ENCODE measurements around the gene GALE. TPM values are rescaled to one million over a fixed set of nuclear protein-coding genes. Genes with fewer than 3 reads are reported as not detected.

The GALE gene
- total RNA-seq, 4 donors from 2014 or later: 28.5 to 166 (median 124) TPM

- peak; percentile 27 for DNase-seq
- WGBS, 2 donors (ENCODE audit: low coverage in 1 of 2): 20 to 24% methylated on average over 13 to 19 of the region's 19 CpGs
Measured at GRCh38 chr1:23801338-23801748, 789 bp upstream of the GALE start.

GRCh38 chr1:23799570-23800399 lies 769 bp downstream of the GALE start:
- H3K27ac ChIP-seq: peak overlapping the region; percentile 91 to 96 (median 94)
- no peaks in the 10 kb centered on the region for H3K9me3 ChIP-seq
- WGBS, 2 donors (ENCODE audit: low coverage in 1 of 2): 2% methylated on average over 22 of the region's 48 CpGs; no CpG with 5 or more reads in 1 of the 2 donors
- TF ChIP-seq POLR2A (IDR thresholded peaks at IDR 0.05): peak; percentile 91
- peak; percentile 80 to 96 (median 92) for TF ChIP-seq POLR2AphosphoS5 (IDR thresholded peaks at IDR 0.05)
- TF ChIP-seq EP300 (IDR thresholded peaks at IDR 0.05; ENCODE audit: low read depth): no peak
- peak overlapping the region; percentile 40 to 87 (median 85) for H3K4me3 ChIP-seq
- H3K27me3 ChIP-seq: no peaks in the 10 kb centered on the region
- in situ Hi-C loops (cut with MboI; ENCODE audit: low pct_ligation_motif_present in 1 of 4, low pct_unique_long_range_greater_than_20kb in 1 of 4, low sequenced_read_pairs in 3 of 4) (loop anchor here in 2 of 4 donors (10.0 to 25.0 kb wide), 2 partner anchors 65 to 113 kb away; partner anchors contain the start of genes CNR2 (in 1 of the 2) and FUCA1 (in 1 of the 2)), intact Hi-C loops (cut with DNase I; ENCODE audit: low total_unique reads) (loop anchor here (10.0 kb wide), 1 partner anchor 65 kb away; the partner anchor contains the start of gene FUCA1)
- no peaks in the 10 kb centered on the region for H3K36me3 ChIP-seq
- peak; percentile 88 for DNase-seq
- H3K4me1 ChIP-seq: peaks cover 14 to 40% (median 28%) of the 10 kb centered on the region in 4 donors

More at GRCh38 chr1:23801338-23801748, 789 bp upstream of the GALE start:
- peak overlapping the region; percentile 91 to 96 (median 94) for H3K27ac ChIP-seq
- peaks cover 14 to 36% (median 27%) of the 10 kb centered on the region in 4 donors for H3K4me1 ChIP-seq
- in situ Hi-C loops (cut with MboI; ENCODE audit: low pct_ligation_motif_present in 1 of 4, low pct_unique_long_range_greater_than_20kb in 1 of 4, low sequenced_read_pairs in 3 of 4): loop anchor here in 2 of 4 donors (10.0 to 25.0 kb wide), 2 partner anchors 63 to 111 kb away; partner anchors contain the start of genes CNR2 (in 1 of the 2) and FUCA1 (in 1 of the 2)
- no peaks in the 10 kb centered on the region for H3K27me3 ChIP-seq
- no peaks in the 10 kb centered on the region for H3K36me3 ChIP-seq
- intact Hi-C loops (cut with DNase I; ENCODE audit: low total_unique reads): loop anchor here (10.0 kb wide), 1 partner anchor 63 kb away; the partner anchor contains the start of gene FUCA1
- peak overlapping the region; percentile 64 to 87 (median 85) for H3K4me3 ChIP-seq
- no peaks in the 10 kb centered on the region for H3K9me3 ChIP-seq
- TF ChIP-seq POLR2AphosphoS5 (IDR thresholded peaks at IDR 0.05) (no peak), EP300 (IDR thresholded peaks at IDR 0.05; ENCODE audit: low read depth) (no peak)

GRCh38 chr1:23799255-23799569 lies 1.3 kb downstream of the GALE start:
- no peaks in the 10 kb centered on the region for H3K9me3 ChIP-seq
- H3K4me3 ChIP-seq: peak overlapping the region in 2 of 4 donors; percentile 84 to 86
- in situ Hi-C loops (cut with MboI; ENCODE audit: low pct_ligation_motif_present in 1 of 4, low pct_unique_long_range_greater_than_20kb in 1 of 4, low sequenced_read_pairs in 3 of 4) (no loop called here), intact Hi-C loops (cut with DNase I; ENCODE audit: low total_unique reads) (no loop called here)
- no peak for TF ChIP-seq EP300 (IDR thresholded peaks at IDR 0.05; ENCODE audit: low read depth)
- TF ChIP-seq POLR2AphosphoS5 (IDR thresholded peaks at IDR 0.05): no peak
- no peak for TF ChIP-seq POLR2A (IDR thresholded peaks at IDR 0.05)
- WGBS, 2 donors (ENCODE audit: low coverage in 1 of 2): 53% methylated on average over 7 of the region's 7 CpGs; no CpG with 5 or more reads in 1 of the 2 donors
- no peaks in the 10 kb centered on the region for H3K27me3 ChIP-seq
- H3K36me3 ChIP-seq: no peaks in the 10 kb centered on the region
- peak overlapping the region; percentile 91 to 96 (median 94) for H3K27ac ChIP-seq
- H3K4me1 ChIP-seq: peaks cover 14 to 40% (median 29%) of the 10 kb centered on the region in 4 donors
- DNase-seq: no peak

- TF ChIP-seq EP300 (IDR thresholded peaks at IDR 0.05; ENCODE audit: low read depth) (no peak), POLR2A (IDR thresholded peaks at IDR 0.05) (no peak), CTCF (IDR thresholded peaks at IDR 0.05) (no peak), POLR2AphosphoS5 (IDR thresholded peaks at IDR 0.05) (no peak)
- H3K36me3 ChIP-seq: no peaks in the 10 kb centered on the region
- H3K27me3 ChIP-seq: no peaks in the 10 kb centered on the region
- H3K4me1 ChIP-seq: peaks cover 14 to 42% (median 32%) of the 10 kb centered on the region in 4 donors
- peak overlapping the region in 1 of 4 donors; percentile 86 for H3K4me3 ChIP-seq
- no peaks in the 10 kb centered on the region for H3K9me3 ChIP-seq
- WGBS, 2 donors (ENCODE audit: low coverage in 1 of 2): 85% methylated on average over 11 of the region's 12 CpGs; no CpG with 5 or more reads in 1 of the 2 donors
- intact Hi-C loops (cut with DNase I; ENCODE audit: low total_unique reads) (no loop called here), in situ Hi-C loops (cut with MboI; ENCODE audit: low pct_ligation_motif_present in 1 of 4, low pct_unique_long_range_greater_than_20kb in 1 of 4, low sequenced_read_pairs in 3 of 4) (no loop called here)
- H3K27ac ChIP-seq: peak overlapping the region; percentile 91 to 96 (median 94)
- peak; percentile 22 for DNase-seq
Measured at GRCh38 chr1:23798662-23799142, 1.9 kb downstream of the GALE start.

GRCh38 chr1:23797478-23798448 lies 2.8 kb downstream of the GALE start:
- 80 to 83% methylated on average over 1 to 19 of the region's 20 CpGs for WGBS, 2 donors (ENCODE audit: low coverage in 1 of 2)
- in situ Hi-C loops (cut with MboI; ENCODE audit: low pct_ligation_motif_present in 1 of 4, low pct_unique_long_range_greater_than_20kb in 1 of 4, low sequenced_read_pairs in 3 of 4): no loop called here

More at GRCh38 chr1:23797478-23798448, 2.8 kb downstream of the GALE start:
- Histone ChIP-seq H3K27me3 (no peaks in the 10 kb centered on the region), H3K27ac (peak overlapping the region; percentile 45 to 96 (median 93)), H3K9me3 (no peaks in the 10 kb centered on the region), H3K4me1 (peaks cover 14 to 51% (median 41%) of the 10 kb centered on the region in 4 donors), H3K36me3 (no peaks in the 10 kb centered on the region), H3K4me3 (no peak overlapping the region)
- DNase-seq: no peak
- TF ChIP-seq EP300 (IDR thresholded peaks at IDR 0.05; ENCODE audit: low read depth) (no peak), CTCF (IDR thresholded peaks at IDR 0.05) (no peak), POLR2A (IDR thresholded peaks at IDR 0.05) (peak; percentile 7)
- intact Hi-C loops (cut with DNase I; ENCODE audit: low total_unique reads): no loop called here
